H1 (cell line): Measurements from ENCODE around the gene SCPEP1. TPM values are rescaled to one million over a fixed set of nuclear protein-coding genes. Genes with fewer than 3 reads are reported as not detected.

Experiments used
- CTCF ChIA-PET: fragments of 300-600 bp; sonication (Branson Sonifier 250); formaldehyde crosslinking; loops from one replicate; lab custom pipeline; 2021; ENCODE audit not compliant: partially characterized antibody; lab: Charles Lee
- POLR2A ChIA-PET: fragments of 300-600 bp; sonication (Branson Sonifier 250); formaldehyde crosslinking; loops from one replicate; lab custom pipeline; 2021; ENCODE audit warnings: inconsistent platforms; ENCODE audit not compliant: partially characterized antibody; lab: Charles Lee
- DNase-seq, 2 experiments: peaks; one replicate each; pipeline versions ENCODE4 v3.0.0 to v3.0.0-alpha.2; 2010 to 2022; ENCODE audit warnings: low spot score in 2 of 2, low read depth in 1 of 2, mixed read lengths in 1 of 2
- FAIRE-seq: peaks from 2 replicates; lab custom pipeline; 2011; peaks lifted over from hg19 to GRCh38; lab: Jason Lieb, UNC
- H2AFZ ChIP-seq: 2 replicates; pipeline ENCODE4 v1.8.1; 2012; ENCODE audit warnings: low read length, inconsistent platforms
- H2AK5ac ChIP-seq: 2 replicates; pipeline ENCODE4 v1.6.1; 2013; ENCODE audit warnings: low read depth, low read length
- H2BK120ac ChIP-seq: replicated peaks from 2 replicates; pipeline ENCODE3; 2013; ENCODE audit warnings: low read depth, low read length, inconsistent platforms
- H2BK12ac ChIP-seq: 2 replicates; pipeline ENCODE4 v1.6.1; 2013; ENCODE audit warnings: low read depth, low read length
- H2BK15ac ChIP-seq: 2 replicates; pipeline ENCODE4 v1.6.1; 2013; ENCODE audit warnings: low read length
- H2BK20ac ChIP-seq: 2 replicates; pipeline ENCODE4 v1.6.1; 2013; ENCODE audit warnings: low read length
- H2BK5ac ChIP-seq: 2 replicates; pipeline ENCODE4 v1.6.1; 2013; ENCODE audit warnings: low read depth, low read length
- H3K14ac ChIP-seq: 2 replicates; pipeline ENCODE4 v1.6.1; 2013; ENCODE audit warnings: inconsistent platforms; ENCODE audit not compliant: insufficient read length
- H3K18ac ChIP-seq: 2 replicates; pipeline ENCODE4 v1.6.1; 2013; ENCODE audit warnings: low read length; ENCODE audit errors: extremely low read depth
- H3K23ac ChIP-seq: 2 replicates; pipeline ENCODE4 v1.6.1; 2013; ENCODE audit warnings: inconsistent platforms; ENCODE audit not compliant: insufficient read length
- H3K23me2 ChIP-seq: 2 replicates; pipeline ENCODE4 v1.6.1; 2013; ENCODE audit warnings: low read depth, low read length
- H3K27ac ChIP-seq: 2 replicates; pipeline ENCODE4 v1.6.1; 2011; ENCODE audit warnings: low read depth, low read length, inconsistent platforms
- H3K27me3 ChIP-seq, 4 experiments: replicated peaks in 1 of 4; 1 replicate in 1 of 4; 2 replicates in 3 of 4; pipeline versions ENCODE4 v1.6.1 to v1.8.1; 2011 to 2013; ENCODE audit warnings: low read length in 3 of 4, mild to moderate bottlenecking in 3 of 4, inconsistent platforms in 2 of 4, mixed read lengths in 2 of 4, moderate library complexity in 1 of 4; ENCODE audit not compliant: control insufficient read depth in 3 of 4, insufficient read depth in 3 of 4; ENCODE audit errors: extremely low read depth in 1 of 4
- H3K36me3 ChIP-seq, 4 experiments: 2 replicates each; pipeline versions ENCODE4 v1.6.1 to v1.8.1; 2011 to 2013; ENCODE audit warnings: mild to moderate bottlenecking in 4 of 4, low read length in 3 of 4, moderate library complexity in 2 of 4, control low read depth in 1 of 4, inconsistent platforms in 1 of 4; ENCODE audit not compliant: insufficient read depth in 4 of 4, control insufficient read depth in 2 of 4
- H3K4ac ChIP-seq: replicated peaks from 2 replicates; pipeline ENCODE3; 2013; ENCODE audit warnings: low read length, low read depth, mixed read lengths, inconsistent platforms; ENCODE audit not compliant: insufficient read length
- H3K4me1 ChIP-seq, 4 experiments: replicated peaks in 1 of 4; 1 replicate in 1 of 4; 2 replicates in 3 of 4; pipeline versions ENCODE4 v1.6.1 to v1.8.1; 2011 to 2013; ENCODE audit warnings: low read length in 3 of 4, inconsistent platforms in 2 of 4, mixed read lengths in 1 of 4; ENCODE audit not compliant: insufficient read depth in 4 of 4, control insufficient read depth in 3 of 4
- H3K4me2 ChIP-seq, 2 experiments: 2 replicates each; pipeline versions ENCODE4 v1.6.1 to v1.8.1; 2011 to 2013; ENCODE audit warnings: low read depth in 2 of 2, low read length in 2 of 2, control low read depth in 1 of 2, inconsistent platforms in 1 of 2, mild to moderate bottlenecking in 1 of 2; ENCODE audit not compliant: insufficient read depth in 1 of 2
- H3K4me3 ChIP-seq, 4 experiments: fragments of 200-600, 300-600 bp in 1 of 4; sonication (generic), shearing (Covaris generic), sonication (Bioruptor Twin) in 1 of 4; 2 replicates each; pipeline versions ENCODE4 v1.5.1 to v1.8.1; 2011 to 2016; ENCODE audit warnings: low read length in 4 of 4, low read depth in 3 of 4, control low read depth in 2 of 4, inconsistent platforms in 2 of 4, mild to moderate bottlenecking in 2 of 4, mixed read lengths in 1 of 4, moderate library complexity in 1 of 4; ENCODE audit not compliant: insufficient read depth in 2 of 4; ENCODE audit errors: extremely low read depth in 1 of 4
- H3K56ac ChIP-seq: replicated peaks from 2 replicates; pipeline ENCODE3; 2013; ENCODE audit warnings: low read depth, mild to moderate bottlenecking, mixed read lengths, low read length, inconsistent platforms; ENCODE audit not compliant: insufficient read length
- H3K79me1 ChIP-seq: 2 replicates; pipeline ENCODE4 v1.6.1; 2013; ENCODE audit warnings: low read depth, low read length, control low read depth
- H3K79me2 ChIP-seq, 2 experiments: 2 replicates each; pipeline versions ENCODE4 v1.6.1 to v1.8.1; 2012 to 2013; ENCODE audit warnings: low read length in 2 of 2, mild to moderate bottlenecking in 2 of 2, inconsistent platforms in 1 of 2; ENCODE audit not compliant: insufficient read depth in 2 of 2, control insufficient read depth in 1 of 2
- H3K9ac ChIP-seq, 4 experiments: replicated peaks in 1 of 4; 1 replicate in 1 of 4; 2 replicates in 3 of 4; pipeline versions ENCODE4 v1.6.1 to v1.8.1; 2011 to 2013; ENCODE audit warnings: low read depth in 3 of 4, low read length in 3 of 4, control low read depth in 2 of 4, mild to moderate bottlenecking in 2 of 4, moderate library complexity in 2 of 4, inconsistent platforms in 1 of 4; ENCODE audit errors: extremely low read depth in 1 of 4
- H3K9me3 ChIP-seq, 2 experiments: 2 replicates each; pipeline versions ENCODE4 v1.6.1 to v1.8.1; 2012 to 2013; ENCODE audit warnings: mild to moderate bottlenecking in 2 of 2, moderate library complexity in 2 of 2, control low read depth in 1 of 2, inconsistent platforms in 1 of 2, low read depth in 1 of 2, low read length in 1 of 2, mixed read lengths in 1 of 2; ENCODE audit not compliant: insufficient read depth in 2 of 2
- H4K20me1 ChIP-seq, 2 experiments: replicated peaks in 1 of 2; 2 replicates each; pipeline versions ENCODE3 to v1.8.1; 2011 to 2013; ENCODE audit warnings: inconsistent platforms in 2 of 2, low read length in 2 of 2, mild to moderate bottlenecking in 1 of 2; ENCODE audit not compliant: insufficient read depth in 2 of 2, control insufficient read depth in 1 of 2
- H4K5ac ChIP-seq: 2 replicates; pipeline ENCODE4 v1.6.1; 2013; ENCODE audit warnings: low read length, low read depth, mixed read lengths, inconsistent platforms; ENCODE audit not compliant: insufficient read length
- H4K8ac ChIP-seq: 2 replicates; pipeline ENCODE4 v1.8.0; 2013; ENCODE audit warnings: mild to moderate bottlenecking, moderate library complexity, low read length, inconsistent platforms; ENCODE audit not compliant: insufficient read depth; ENCODE audit errors: extremely low read depth
- H4K91ac ChIP-seq: replicated peaks from 2 replicates; pipeline ENCODE3; 2013; ENCODE audit warnings: low read length, mixed read lengths, inconsistent platforms; ENCODE audit not compliant: insufficient read length
- JUND ChIP-seq: IDR thresholded peaks from 2 replicates; pipeline ENCODE4 v1.6.1; 2011; ENCODE audit warnings: mild to moderate bottlenecking, improper control_type of control experiment, low read length
- polyA plus RNA-seq, 7 experiments: library from polyadenylated mRNA; depleted of rRNA in 3 of 7; stranded (reverse) in 5 of 7; unstranded in 2 of 7; fragments of >200 nt in 5 of 7; fragments of 200-250 nt in 2 of 7; gene quantifications; 1 replicate in 5 of 7; 2 replicates in 1 of 7; 4 replicates in 1 of 7; pipeline versions ENCODE4 v1.2.1 to v1.2.3, GENCODE V29; 2011 to 2013; ENCODE audit warnings: missing spikeins in 2 of 7, mixed read lengths in 2 of 7
- total RNA-seq: library from RNA; stranded (reverse); fragmentation: NEBNext Ultra II Directional; extraction: Animal tissue kit (Norgen Biotek cat#: 25700); gene quantifications from 2 replicates; pipeline ENCODE4 v1.2.1, GENCODE V29; 2021

SCPEP1 gene
- total and polyA plus RNA-seq, 2 of the 8 experiments (the other 6 are each of a cell fraction or from before 2014, with no cell fraction given), result 30.7 to 52.6 TPM

DNA sequence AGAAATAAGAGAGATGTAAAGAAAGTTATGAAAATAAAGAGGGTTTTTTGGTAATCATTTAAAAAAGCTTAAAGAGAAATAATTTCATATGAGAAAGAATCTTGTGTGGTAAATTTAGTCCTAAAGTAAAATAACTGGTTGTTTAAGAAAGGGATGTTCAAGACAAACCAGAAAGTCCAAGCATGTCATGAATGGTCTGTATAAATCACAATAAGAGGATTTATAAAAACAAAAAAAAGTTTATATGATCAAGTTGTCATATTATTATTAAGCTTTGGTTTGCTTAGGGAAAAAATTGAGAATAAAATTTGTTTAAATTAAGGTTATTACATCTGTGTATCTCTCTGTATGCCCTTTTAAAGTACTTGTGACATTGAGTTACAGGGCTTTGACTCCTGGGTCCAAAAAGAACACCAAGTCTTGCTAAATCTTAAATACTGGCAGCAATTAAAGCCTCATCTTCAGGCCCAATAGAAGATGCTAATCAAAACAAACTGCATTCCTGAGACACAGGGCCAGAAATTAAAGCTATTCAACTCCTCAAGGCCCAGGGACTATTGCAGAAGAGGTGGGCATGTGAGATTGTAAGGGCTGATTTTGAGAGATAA is 48.5 kb upstream of the SCPEP1 start:
- Histone ChIP-seq H3K36me3 (peaks cover 0 to 16% (median 5%) of the 10 kb centered on the region in 4 experiments; a peak in 4 of 8 replicates), H3K9me3 (peaks cover 25 to 35% of the 10 kb centered on the region in 2 experiments), H4K5ac (no peak overlapping the region), H3K4ac (no peak overlapping the region), H3K4me3 (no peak overlapping the region), H2BK15ac (no peak overlapping the region), H3K79me2 (no peaks in the 10 kb centered on the region), H2AK5ac (no peak overlapping the region), H3K56ac (no peak overlapping the region), H3K9ac (no peak overlapping the region), H3K23me2 (no peaks in the 10 kb centered on the region), H2BK120ac (no peak overlapping the region), H4K20me1 (no peaks in the 10 kb centered on the region), H3K27me3 (no peaks in the 10 kb centered on the region), H2AFZ (no peak overlapping the region), H4K91ac (no peak overlapping the region), H3K4me2 (no peak overlapping the region), H3K23ac (no peak overlapping the region), H3K14ac (no peak overlapping the region), H2BK20ac (no peak overlapping the region), H3K18ac (no peak overlapping the region), H3K79me1 (no peaks in the 10 kb centered on the region), H2BK5ac (no peak overlapping the region), H3K27ac (no peak overlapping the region), H4K8ac (no peak overlapping the region), H3K4me1 (peaks cover under 1 to 12% (median 5%) of the 10 kb centered on the region in 4 experiments; a peak in 4 of 7 replicates), H2BK12ac (no peak overlapping the region)
- CTCF ChIA-PET, result interaction anchor here (0.6 kb wide), 2 partner anchors 55 to 619 kb away, joined by 3 read pairs; no protein-coding TSS in a partner anchor
- DNase-seq, result no peak
- no peak for FAIRE-seq
- POLR2A ChIA-PET, result interaction anchor here (0.7 kb wide), 1 partner anchor 40 kb away, joined by 3 read pairs; no protein-coding TSS in a partner anchor
- no peak for TF ChIP-seq JUND
